WTC11 (cell line): ENCODE data around the gene SAYSD1. TPM values are rescaled to one million over a fixed set of nuclear protein-coding genes. Genes with fewer than 3 reads are reported as not detected.

ENCODE experiments used
- ATAC-seq: fragments of 200-7000 bp; cut with Tn5 transposase; 2 replicates; pipeline ENCODE4 v1.10.0; 2021; ENCODE audit warnings: mild to moderate bottlenecking, moderate library complexity
- CTCF ChIA-PET: fragments of 300-600 bp; sonication (Branson Sonifier 250); formaldehyde crosslinking; loops from one replicate; lab custom pipeline; 2021; ENCODE audit warnings: antibody characterized with exemption; lab: Charles Lee
- POLR2A ChIA-PET: fragments of 350-600 bp; sonication (Branson Sonifier 250); formaldehyde crosslinking; loops from one replicate; lab custom pipeline; 2021; ENCODE audit warnings: antibody characterized with exemption; lab: Charles Lee
- DNase-seq: peaks from one replicate; pipeline ENCODE4 v3.0.0; 2021; ENCODE audit warnings: low spot score
- H3K27ac Mint-ChIP-seq: 2 replicates; pipeline ENCODE4 v1.8.0; 2021; ENCODE audit warnings: mixed read lengths
- H3K27me3 Mint-ChIP-seq: 2 replicates; pipeline ENCODE4 v1.8.0; 2021; ENCODE audit warnings: low read depth, mild to moderate bottlenecking, moderate library complexity, mixed read lengths
- H3K36me3 Mint-ChIP-seq: 2 replicates; pipeline ENCODE4 v1.8.0; 2021; ENCODE audit warnings: mixed read lengths
- H3K4me1 Mint-ChIP-seq: 2 replicates; pipeline ENCODE4 v1.8.0; 2022; ENCODE audit warnings: mixed read lengths
- H3K4me3 Mint-ChIP-seq: 2 replicates; pipeline ENCODE4 v1.8.0; 2021; ENCODE audit warnings: mild to moderate bottlenecking, moderate library complexity, mixed read lengths
- H3K9me3 Mint-ChIP-seq: 2 replicates; pipeline ENCODE4 v1.8.0; 2021; ENCODE audit warnings: mixed read lengths
- AFF4 ChIP-seq: sonication (generic); formaldehyde crosslinking; IDR thresholded peaks from 2 replicates; pipeline ENCODE4 v1.8.1; 2023; ENCODE audit warnings: mild to moderate bottlenecking, missing genetic modification reagents, borderline replicate concordance
- CREB1 ChIP-seq: sonication (generic); formaldehyde crosslinking; IDR thresholded peaks from 2 replicates; pipeline ENCODE4 v1.8.0; 2023; ENCODE audit warnings: mild to moderate bottlenecking, missing genetic modification reagents
- E2F5 ChIP-seq: sonication (generic); formaldehyde crosslinking; IDR thresholded peaks from 2 replicates; pipeline ENCODE4 v1.8.1; 2022; ENCODE audit warnings: mild to moderate bottlenecking, moderate library complexity, missing genetic modification reagents
- FOXJ3 ChIP-seq: sonication (generic); formaldehyde crosslinking; IDR thresholded peaks from 2 replicates; pipeline ENCODE4 v1.9.0; 2021; ENCODE audit warnings: missing genetic modification reagents, mild to moderate bottlenecking, borderline replicate concordance
- FOXP1 ChIP-seq: sonication (generic); formaldehyde crosslinking; IDR thresholded peaks from 2 replicates; pipeline ENCODE4 v1.8.0; 2022; ENCODE audit warnings: missing genetic modification reagents, mild to moderate bottlenecking, moderate library complexity, borderline replicate concordance
- HMGA2 ChIP-seq: fragments of 250-450 bp; sonication (Bioruptor Pico); IDR thresholded peaks from 2 replicates; pipeline ENCODE4 v1.4.0; 2021; ENCODE audit warnings: mild to moderate bottlenecking, moderate library complexity
- JUN ChIP-seq: sonication (generic); formaldehyde crosslinking; IDR thresholded peaks from 2 replicates; pipeline ENCODE4 v1.8.0; 2023; ENCODE audit warnings: mild to moderate bottlenecking, missing genetic modification reagents
- OVOL2 ChIP-seq: fragments of 250-450 bp; sonication (Bioruptor Pico); IDR thresholded peaks from 2 replicates; pipeline ENCODE4 v1.9.0; 2021; ENCODE audit warnings: mild to moderate bottlenecking, borderline replicate concordance
- PRDM15 ChIP-seq: sonication (generic); formaldehyde crosslinking; IDR thresholded peaks from 2 replicates; pipeline ENCODE4 v1.8.0; 2022; ENCODE audit warnings: missing genetic modification reagents
- RELA ChIP-seq: sonication (generic); formaldehyde crosslinking; IDR thresholded peaks from 2 replicates; pipeline ENCODE4 v1.8.1; 2022; ENCODE audit warnings: missing genetic modification reagents, mild to moderate bottlenecking, borderline replicate concordance
- SMAD3 ChIP-seq: sonication (generic); formaldehyde crosslinking; IDR thresholded peaks from 2 replicates; pipeline ENCODE4 v1.8.0; 2022; ENCODE audit warnings: missing genetic modification reagents, mild to moderate bottlenecking, borderline replicate concordance
- TCF7 ChIP-seq: sonication (generic); formaldehyde crosslinking; IDR thresholded peaks from 2 replicates; pipeline ENCODE4 v1.8.0; 2022; ENCODE audit warnings: mild to moderate bottlenecking, low read depth, missing genetic modification reagents, moderate library complexity
- TEAD1 ChIP-seq: sonication (generic); formaldehyde crosslinking; IDR thresholded peaks from 2 replicates; pipeline ENCODE4 v1.8.0; 2022; ENCODE audit warnings: mild to moderate bottlenecking, missing genetic modification reagents
- ZBTB43 ChIP-seq: sonication (generic); formaldehyde crosslinking; IDR thresholded peaks from 2 replicates; pipeline ENCODE4 v1.8.1; 2023; ENCODE audit warnings: mild to moderate bottlenecking, missing genetic modification reagents
- ZNF121 ChIP-seq: sonication (generic); formaldehyde crosslinking; IDR thresholded peaks from 2 replicates; pipeline ENCODE4 v1.8.0; 2023; ENCODE audit warnings: missing genetic modification reagents
- ZNF512 ChIP-seq: sonication (generic); formaldehyde crosslinking; IDR thresholded peaks from 2 replicates; pipeline ENCODE4 v1.8.1; 2022; ENCODE audit warnings: missing genetic modification reagents, borderline replicate concordance
- total RNA-seq: library from RNA; stranded (reverse); gene quantifications from 3 replicates; pipeline ENCODE4 v1.2.3, GENCODE V29; 2021
- TF ChIP-seq, protein P1 (sequence below): sonication (generic); formaldehyde crosslinking; IDR thresholded peaks from 2 replicates; pipeline ENCODE4 v1.8.1; 2022; ENCODE audit warnings: low read depth, mild to moderate bottlenecking, moderate library complexity, missing genetic modification reagents, borderline replicate concordance
- TF ChIP-seq, protein P2 (sequence below): fragments of 250-450 bp; sonication (Bioruptor Pico); IDR thresholded peaks from 2 replicates; pipeline ENCODE4 v1.9.0; 2021; ENCODE audit warnings: mild to moderate bottlenecking
- TF ChIP-seq, protein P3 (sequence below): sonication (generic); formaldehyde crosslinking; IDR thresholded peaks from 2 replicates; pipeline ENCODE4 v1.8.1; 2023; ENCODE audit warnings: mild to moderate bottlenecking, missing genetic modification reagents, moderate library complexity

SAYSD1 gene
- total RNA-seq, 1 experiment from 2014 or later, result 7.4 TPM

DNA sequence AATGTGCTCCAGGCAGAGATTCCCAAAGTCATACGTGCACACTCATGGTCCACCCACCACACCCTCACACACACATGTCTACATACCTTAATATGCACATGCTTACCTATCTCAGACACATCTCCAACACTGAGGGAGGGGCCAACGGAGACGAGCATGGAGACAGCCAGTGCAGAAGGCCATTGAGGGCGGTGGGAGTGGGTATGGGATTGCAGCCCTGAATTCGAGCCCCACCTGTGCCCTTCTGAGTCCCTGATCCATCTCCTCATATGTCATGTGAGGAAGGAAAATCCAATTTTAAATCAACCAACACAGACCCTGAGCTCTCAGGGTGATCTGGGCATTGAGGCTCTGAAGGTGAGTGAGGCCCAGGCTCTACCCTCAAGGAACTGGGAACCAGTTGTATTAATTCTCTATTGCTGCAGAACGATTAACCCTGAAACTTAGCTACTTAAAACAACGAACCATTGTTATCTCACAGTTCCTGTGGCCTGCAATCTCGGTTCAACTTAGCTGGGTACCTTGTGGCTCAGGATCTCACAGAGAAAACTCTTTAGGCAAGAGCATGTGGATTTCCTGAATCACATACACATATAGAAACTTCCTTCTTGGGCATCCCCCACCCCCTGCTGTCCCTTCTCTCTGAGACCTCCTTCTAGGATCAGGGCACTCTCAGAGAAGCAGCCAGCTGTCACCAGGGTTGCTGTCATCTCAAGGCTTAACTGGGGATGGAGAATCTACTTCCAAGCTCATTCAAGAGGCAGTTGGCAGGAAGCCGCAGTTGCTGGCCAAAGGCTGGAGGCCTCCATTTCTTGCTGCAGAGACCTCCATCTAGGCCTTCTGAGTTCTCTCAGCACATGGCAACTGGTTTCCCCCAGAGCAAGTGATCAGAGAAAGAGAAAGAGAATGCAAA, 38.1 kb downstream of the SAYSD1 start:
- Mint-ChIP-seq H3K9me3 (no peaks in the 10 kb centered on the region), H3K36me3 (no peaks in the 10 kb centered on the region), H3K4me3 (no peak overlapping the region), H3K27ac (no peak overlapping the region), H3K4me1 (peaks cover 11% of the 10 kb centered on the region), H3K27me3 (no peaks in the 10 kb centered on the region; the same call in 1 of the 2 replicates)
- no peak for DNase-seq
- no peak for ATAC-seq
- TF ChIP-seq FOXJ3 (CRISPR knock-in tag), result no peak
- no peak for TF ChIP-seq TCF7 (CRISPR knock-in tag)
- TF ChIP-seq, protein P1, sequence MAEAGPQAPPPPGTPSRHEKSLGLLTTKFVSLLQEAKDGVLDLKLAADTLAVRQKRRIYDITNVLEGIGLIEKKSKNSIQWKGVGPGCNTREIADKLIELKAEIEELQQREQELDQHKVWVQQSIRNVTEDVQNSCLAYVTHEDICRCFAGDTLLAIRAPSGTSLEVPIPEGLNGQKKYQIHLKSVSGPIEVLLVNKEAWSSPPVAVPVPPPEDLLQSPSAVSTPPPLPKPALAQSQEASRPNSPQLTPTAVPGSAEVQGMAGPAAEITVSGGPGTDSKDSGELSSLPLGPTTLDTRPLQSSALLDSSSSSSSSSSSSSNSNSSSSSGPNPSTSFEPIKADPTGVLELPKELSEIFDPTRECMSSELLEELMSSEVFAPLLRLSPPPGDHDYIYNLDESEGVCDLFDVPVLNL, result no peak
- TF ChIP-seq E2F5 (CRISPR knock-in tag), result no peak
- TF ChIP-seq CREB1 (CRISPR knock-in tag), result no peak
- TF ChIP-seq FOXP1, result no peak
- no peak for TF ChIP-seq PRDM15
- no peak for TF ChIP-seq AFF4 (CRISPR knock-in tag)
- no peak for TF ChIP-seq RELA (CRISPR knock-in tag)
- TF ChIP-seq ZNF512 (CRISPR knock-in tag), result no peak
- no peak for TF ChIP-seq ZBTB43 (CRISPR knock-in tag)
- TF ChIP-seq, protein P2, sequence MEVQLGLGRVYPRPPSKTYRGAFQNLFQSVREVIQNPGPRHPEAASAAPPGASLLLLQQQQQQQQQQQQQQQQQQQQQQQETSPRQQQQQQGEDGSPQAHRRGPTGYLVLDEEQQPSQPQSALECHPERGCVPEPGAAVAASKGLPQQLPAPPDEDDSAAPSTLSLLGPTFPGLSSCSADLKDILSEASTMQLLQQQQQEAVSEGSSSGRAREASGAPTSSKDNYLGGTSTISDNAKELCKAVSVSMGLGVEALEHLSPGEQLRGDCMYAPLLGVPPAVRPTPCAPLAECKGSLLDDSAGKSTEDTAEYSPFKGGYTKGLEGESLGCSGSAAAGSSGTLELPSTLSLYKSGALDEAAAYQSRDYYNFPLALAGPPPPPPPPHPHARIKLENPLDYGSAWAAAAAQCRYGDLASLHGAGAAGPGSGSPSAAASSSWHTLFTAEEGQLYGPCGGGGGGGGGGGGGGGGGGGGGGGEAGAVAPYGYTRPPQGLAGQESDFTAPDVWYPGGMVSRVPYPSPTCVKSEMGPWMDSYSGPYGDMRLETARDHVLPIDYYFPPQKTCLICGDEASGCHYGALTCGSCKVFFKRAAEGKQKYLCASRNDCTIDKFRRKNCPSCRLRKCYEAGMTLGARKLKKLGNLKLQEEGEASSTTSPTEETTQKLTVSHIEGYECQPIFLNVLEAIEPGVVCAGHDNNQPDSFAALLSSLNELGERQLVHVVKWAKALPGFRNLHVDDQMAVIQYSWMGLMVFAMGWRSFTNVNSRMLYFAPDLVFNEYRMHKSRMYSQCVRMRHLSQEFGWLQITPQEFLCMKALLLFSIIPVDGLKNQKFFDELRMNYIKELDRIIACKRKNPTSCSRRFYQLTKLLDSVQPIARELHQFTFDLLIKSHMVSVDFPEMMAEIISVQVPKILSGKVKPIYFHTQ (CRISPR knock-in tag), result no peak
- TF ChIP-seq JUN (CRISPR knock-in tag), result no peak
- no peak for TF ChIP-seq HMGA2
- TF ChIP-seq OVOL2, result no peak
- TF ChIP-seq, protein P3, sequence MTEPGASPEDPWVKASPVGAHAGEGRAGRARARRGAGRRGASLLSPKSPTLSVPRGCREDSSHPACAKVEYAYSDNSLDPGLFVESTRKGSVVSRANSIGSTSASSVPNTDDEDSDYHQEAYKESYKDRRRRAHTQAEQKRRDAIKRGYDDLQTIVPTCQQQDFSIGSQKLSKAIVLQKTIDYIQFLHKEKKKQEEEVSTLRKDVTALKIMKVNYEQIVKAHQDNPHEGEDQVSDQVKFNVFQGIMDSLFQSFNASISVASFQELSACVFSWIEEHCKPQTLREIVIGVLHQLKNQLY (CRISPR knock-in tag), result no peak
- no peak for TF ChIP-seq SMAD3 (CRISPR knock-in tag)
- TF ChIP-seq ZNF121 (CRISPR knock-in tag), result no peak
- no peak for TF ChIP-seq TEAD1 (CRISPR knock-in tag)
- CTCF ChIA-PET, result interaction anchor here (1.0 kb wide), 3 partner anchors 12 to 25 kb away, joined by 3 to 5 read pairs (median 3); no protein-coding TSS in a partner anchor
- POLR2A ChIA-PET, result no interaction called here
